Panc1 (cell line): ENCODE data around the gene ZFHX3. TPM values are rescaled to one million over a fixed set of nuclear protein-coding genes. Genes with fewer than 3 reads are reported as not detected.

Experiments
- ATAC-seq: fragments of 200-7000 bp; cut with Tn5 transposase; 2 replicates; pipeline ENCODE4 v1.9.1; 2020; ENCODE audit warnings: mild to moderate bottlenecking, moderate library complexity
- BruUV-seq: library from RNA; stranded (reverse); fragments of 400-500 nt; replicated peaks from 2 replicates; lab custom pipeline; 2021; lab: Mats Ljungman, UMichigan
- CTCF ChIA-PET: fragments of 300-600 bp; sonication (Branson Sonifier 250); formaldehyde crosslinking; loops from one replicate; lab custom pipeline; 2022; ENCODE audit warnings: antibody characterized with exemption; lab: Charles Lee
- POLR2A ChIA-PET: fragments of 300-600 bp; sonication (Branson Sonifier 250); formaldehyde crosslinking; loops from one replicate; lab custom pipeline; 2022; ENCODE audit warnings: antibody characterized with exemption; lab: Charles Lee
- DNase-seq: peaks from one replicate; pipeline ENCODE4 v3.0.0-alpha.2; 2010; ENCODE audit warnings: low read depth, low spot score
- H3K27ac ChIP-seq: 2 replicates; pipeline ENCODE4 v1.5.1; 2011; ENCODE audit warnings: mild to moderate bottlenecking, low read length, inconsistent platforms
- H3K27me3 ChIP-seq: fragments of 200-500 bp; sonication (Bioruptor generic); 2 replicates; pipeline ENCODE4 v1.6.0; 2014; ENCODE audit warnings: low read length, inconsistent platforms; ENCODE audit not compliant: control insufficient read depth, insufficient read depth
- H3K36me3 ChIP-seq: fragments of 200-500 bp; sonication (Bioruptor generic); 2 replicates; pipeline ENCODE4 v1.5.1; 2014; ENCODE audit warnings: inconsistent platforms, mild to moderate bottlenecking, low read length, moderate library complexity; ENCODE audit not compliant: control insufficient read depth, insufficient read depth
- H3K4me1 ChIP-seq: 2 replicates; pipeline ENCODE4 v1.5.1; 2011; ENCODE audit warnings: inconsistent platforms, mild to moderate bottlenecking, low read length, moderate library complexity; ENCODE audit not compliant: control insufficient read depth, insufficient read depth
- H3K4me3 ChIP-seq, 2 experiments: 2 replicates each; pipeline ENCODE4 v1.5.1; 2011 to 2012; ENCODE audit warnings: low read depth in 2 of 2, low read length in 2 of 2, mild to moderate bottlenecking in 2 of 2, inconsistent platforms in 1 of 2, moderate library complexity in 1 of 2
- H3K9me3 ChIP-seq: fragments of 200-500 bp; sonication (Bioruptor generic); 2 replicates; pipeline ENCODE4 v1.5.1; 2014; ENCODE audit warnings: low read depth, mild to moderate bottlenecking, inconsistent platforms, low read length, moderate library complexity; ENCODE audit not compliant: control insufficient read depth, insufficient read depth
- POLR2AphosphoS5 ChIP-seq: IDR thresholded peaks from 2 replicates; pipeline ENCODE4 v1.6.1; 2012; ENCODE audit warnings: mild to moderate bottlenecking, low read depth, low read length, moderate library complexity
- SIN3A ChIP-seq: IDR thresholded peaks from 2 replicates; pipeline ENCODE4 v1.6.1; 2012; ENCODE audit warnings: low read depth, mild to moderate bottlenecking, low read length, moderate library complexity, borderline replicate concordance; ENCODE audit not compliant: insufficient read depth
- TCF7L2 ChIP-seq: IDR thresholded peaks from 2 replicates; pipeline ENCODE4 v1.6.1; 2011; ENCODE audit warnings: mild to moderate bottlenecking, low read depth, low read length, inconsistent platforms
- in situ Hi-C: cut with HindIII; loops from 2 replicates; pipeline ENCODE4 v1.10.0; 2016; ENCODE audit warnings: low sequenced_read_pairs, low pct_unique_long_range_greater_than_20kb
- intact Hi-C: fragments of 100-400 bp; cut with micrococcal nuclease; formaldehyde crosslinking; loops from one replicate; pipeline ENCODE4 v1.10.0; 2022; ENCODE audit not compliant: unreplicated experiment
- total RNA-seq: library from RNA; stranded (reverse); gene quantifications from one replicate; pipeline ENCODE4 v1.2.1, GENCODE V29; 2021; ENCODE audit not compliant: unreplicated experiment
- TF ChIP-seq, protein P1 (sequence below): fragments of 450-650 bp; IDR thresholded peaks from 2 replicates; pipeline ENCODE4 v1.5.1; 2017; ENCODE audit warnings: mild to moderate bottlenecking
- TF ChIP-seq, protein P2 (sequence below), 2 experiments: IDR thresholded peaks; 2 replicates each; pipeline ENCODE4 v1.6.1; 2011 to 2012; ENCODE audit warnings: low read depth in 2 of 2, control low read depth in 1 of 2, low read length in 1 of 2, mild to moderate bottlenecking in 1 of 2, moderate library complexity in 1 of 2; ENCODE audit not compliant: insufficient read depth in 1 of 2

Gene ZFHX3
- total RNA-seq, 1 experiment from 2014 or later = 7.1 TPM

DNA sequence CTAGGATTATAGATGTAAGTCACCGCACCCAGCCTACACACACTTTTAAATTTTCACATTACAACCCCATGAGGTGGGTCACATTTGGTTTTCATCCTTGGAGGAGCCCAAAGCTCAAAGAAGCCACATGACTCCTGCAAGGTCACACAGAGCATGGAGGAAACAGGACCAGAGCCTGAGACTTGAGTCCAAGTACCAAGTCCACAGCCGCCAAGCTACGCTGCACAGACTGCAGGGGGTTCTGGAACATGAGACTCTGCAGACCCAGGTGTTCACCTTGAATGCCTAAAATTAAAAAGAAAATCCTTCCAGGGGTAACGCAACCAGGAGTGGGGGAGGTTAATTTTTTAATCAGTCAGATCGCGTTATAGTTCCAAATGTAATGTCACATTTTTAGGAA is 150.2 kb downstream of the ZFHX3 start:
- ChIA-PET POLR2A (no interaction called here), CTCF (no interaction called here)
- Histone ChIP-seq H3K36me3 (no peaks in the 10 kb centered on the region), H3K27me3 (no peaks in the 10 kb centered on the region), H3K27ac (no peak overlapping the region), H3K4me3 (no peak overlapping the region), H3K9me3 (no peaks in the 10 kb centered on the region), H3K4me1 (no peaks in the 10 kb centered on the region)
- no peak for TF ChIP-seq SIN3A
- no peak for TF ChIP-seq TCF7L2
- TF ChIP-seq, protein P1, sequence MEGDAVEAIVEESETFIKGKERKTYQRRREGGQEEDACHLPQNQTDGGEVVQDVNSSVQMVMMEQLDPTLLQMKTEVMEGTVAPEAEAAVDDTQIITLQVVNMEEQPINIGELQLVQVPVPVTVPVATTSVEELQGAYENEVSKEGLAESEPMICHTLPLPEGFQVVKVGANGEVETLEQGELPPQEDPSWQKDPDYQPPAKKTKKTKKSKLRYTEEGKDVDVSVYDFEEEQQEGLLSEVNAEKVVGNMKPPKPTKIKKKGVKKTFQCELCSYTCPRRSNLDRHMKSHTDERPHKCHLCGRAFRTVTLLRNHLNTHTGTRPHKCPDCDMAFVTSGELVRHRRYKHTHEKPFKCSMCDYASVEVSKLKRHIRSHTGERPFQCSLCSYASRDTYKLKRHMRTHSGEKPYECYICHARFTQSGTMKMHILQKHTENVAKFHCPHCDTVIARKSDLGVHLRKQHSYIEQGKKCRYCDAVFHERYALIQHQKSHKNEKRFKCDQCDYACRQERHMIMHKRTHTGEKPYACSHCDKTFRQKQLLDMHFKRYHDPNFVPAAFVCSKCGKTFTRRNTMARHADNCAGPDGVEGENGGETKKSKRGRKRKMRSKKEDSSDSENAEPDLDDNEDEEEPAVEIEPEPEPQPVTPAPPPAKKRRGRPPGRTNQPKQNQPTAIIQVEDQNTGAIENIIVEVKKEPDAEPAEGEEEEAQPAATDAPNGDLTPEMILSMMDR = no peak
- DNase-seq (no peak), ATAC-seq (no peak)
- in situ Hi-C loops (no loop called here), intact Hi-C loops (no loop called here)
- no TSS peak for BruUV-seq

DNA sequence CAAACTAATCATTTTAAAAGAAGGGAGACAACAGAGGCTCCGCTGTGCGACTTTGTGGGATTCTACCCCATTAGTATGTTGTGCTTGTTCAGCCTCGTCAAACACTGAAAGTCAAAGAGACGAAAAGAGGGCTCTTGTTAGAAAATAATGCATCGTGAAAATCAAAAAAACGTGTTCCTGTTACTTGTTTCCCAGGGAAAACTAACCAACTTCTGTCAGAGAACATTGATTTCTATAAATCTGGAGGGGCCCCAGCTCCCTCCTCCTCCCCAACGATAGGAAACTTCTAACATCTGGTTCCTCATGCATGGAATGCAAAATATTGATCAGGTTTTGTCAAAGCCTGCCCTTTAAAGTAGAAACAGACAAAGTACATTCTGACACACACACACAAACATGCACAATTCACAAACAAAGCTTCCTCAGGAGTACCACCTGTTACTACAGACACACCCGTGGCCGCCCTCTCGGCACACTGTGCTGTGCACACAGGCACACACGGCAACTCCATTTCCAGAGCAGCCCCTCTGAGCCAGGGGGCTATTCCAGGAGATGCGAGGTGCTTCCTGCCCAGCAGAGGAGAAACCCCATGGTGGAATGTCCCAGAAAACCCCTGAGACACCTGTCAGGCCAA is 151.3 kb downstream of the ZFHX3 start:
- in situ Hi-C loops (no loop called here), intact Hi-C loops (no loop called here)
- TF ChIP-seq, protein P1 = no peak
- no peak for TF ChIP-seq SIN3A
- no peak for TF ChIP-seq POLR2AphosphoS5
- TF ChIP-seq, protein P2, sequence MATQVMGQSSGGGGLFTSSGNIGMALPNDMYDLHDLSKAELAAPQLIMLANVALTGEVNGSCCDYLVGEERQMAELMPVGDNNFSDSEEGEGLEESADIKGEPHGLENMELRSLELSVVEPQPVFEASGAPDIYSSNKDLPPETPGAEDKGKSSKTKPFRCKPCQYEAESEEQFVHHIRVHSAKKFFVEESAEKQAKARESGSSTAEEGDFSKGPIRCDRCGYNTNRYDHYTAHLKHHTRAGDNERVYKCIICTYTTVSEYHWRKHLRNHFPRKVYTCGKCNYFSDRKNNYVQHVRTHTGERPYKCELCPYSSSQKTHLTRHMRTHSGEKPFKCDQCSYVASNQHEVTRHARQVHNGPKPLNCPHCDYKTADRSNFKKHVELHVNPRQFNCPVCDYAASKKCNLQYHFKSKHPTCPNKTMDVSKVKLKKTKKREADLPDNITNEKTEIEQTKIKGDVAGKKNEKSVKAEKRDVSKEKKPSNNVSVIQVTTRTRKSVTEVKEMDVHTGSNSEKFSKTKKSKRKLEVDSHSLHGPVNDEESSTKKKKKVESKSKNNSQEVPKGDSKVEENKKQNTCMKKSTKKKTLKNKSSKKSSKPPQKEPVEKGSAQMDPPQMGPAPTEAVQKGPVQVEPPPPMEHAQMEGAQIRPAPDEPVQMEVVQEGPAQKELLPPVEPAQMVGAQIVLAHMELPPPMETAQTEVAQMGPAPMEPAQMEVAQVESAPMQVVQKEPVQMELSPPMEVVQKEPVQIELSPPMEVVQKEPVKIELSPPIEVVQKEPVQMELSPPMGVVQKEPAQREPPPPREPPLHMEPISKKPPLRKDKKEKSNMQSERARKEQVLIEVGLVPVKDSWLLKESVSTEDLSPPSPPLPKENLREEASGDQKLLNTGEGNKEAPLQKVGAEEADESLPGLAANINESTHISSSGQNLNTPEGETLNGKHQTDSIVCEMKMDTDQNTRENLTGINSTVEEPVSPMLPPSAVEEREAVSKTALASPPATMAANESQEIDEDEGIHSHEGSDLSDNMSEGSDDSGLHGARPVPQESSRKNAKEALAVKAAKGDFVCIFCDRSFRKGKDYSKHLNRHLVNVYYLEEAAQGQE (IDR thresholded peaks at IDR 0.05; ENCODE audit: insufficient read depth in 1 of 2, low read depth in 2 of 2, low read length in 1 of 2) = no peak
- ChIA-PET CTCF (no interaction called here), POLR2A (no interaction called here)
- Histone ChIP-seq H3K27ac (no peak overlapping the region), H3K9me3 (no peaks in the 10 kb centered on the region), H3K36me3 (no peaks in the 10 kb centered on the region), H3K27me3 (no peaks in the 10 kb centered on the region), H3K4me1 (no peaks in the 10 kb centered on the region), H3K4me3 (no peak overlapping the region)
- DNase-seq = no peak
- ATAC-seq = no peak
- no TSS peak for BruUV-seq
